Karpas-422 (cell line): ENCODE results near the gene SPDYE18. TPM values are rescaled to one million over a fixed set of nuclear protein-coding genes. Genes with fewer than 3 reads are reported as not detected.
"Not testable (repeated sequence)": the region's sequence is repeated elsewhere in the genome, so short reads cannot be mapped to it uniquely, and the experiment has no call there.

Experiments used
- DNase-seq: peaks from one replicate; pipeline ENCODE4 v3.0.0-alpha.2; 2015
- H2AFZ ChIP-seq: fragments of 200-600 bp; sonication (generic); 2 replicates; pipeline ENCODE4 v1.6.1; 2014; ENCODE audit warnings: antibody characterized with exemption, low read length, mixed read lengths
- H3K27ac ChIP-seq: fragments of 200-600 bp; sonication (generic); 2 replicates; pipeline ENCODE4 v1.5.1; 2014; ENCODE audit warnings: mild to moderate bottlenecking, low read length, moderate library complexity
- H3K27me3 ChIP-seq: fragments of 200-600 bp; sonication (generic); 2 replicates; pipeline ENCODE4 v1.6.1; 2014; ENCODE audit warnings: low read length, mixed read lengths
- H3K36me3 ChIP-seq: fragments of 200-600 bp; sonication (generic); 2 replicates; pipeline ENCODE4 v1.6.1; 2014; ENCODE audit warnings: low read length, mixed read lengths; ENCODE audit not compliant: insufficient read depth
- H3K4me1 ChIP-seq: fragments of 200-600 bp; sonication (generic); 2 replicates; pipeline ENCODE4 v1.6.1; 2014; ENCODE audit warnings: mild to moderate bottlenecking, low read length, mixed read lengths
- H3K4me2 ChIP-seq: fragments of 200-600 bp; sonication (generic); 2 replicates; pipeline ENCODE4 v1.6.1; 2014; ENCODE audit warnings: low read length, low read depth, mild to moderate bottlenecking; ENCODE audit not compliant: poor library complexity, severe bottlenecking
- H3K4me3 ChIP-seq: fragments of 200-600 bp; sonication (generic); 2 replicates; pipeline ENCODE4 v1.5.1; 2014; ENCODE audit warnings: mild to moderate bottlenecking, antibody characterized with exemption, low read length, mixed read lengths
- H3K79me2 ChIP-seq: fragments of 200-600 bp; sonication (generic); 2 replicates; pipeline ENCODE4 v1.6.1; 2014; ENCODE audit warnings: mild to moderate bottlenecking, low read length, mixed read lengths
- H3K9ac ChIP-seq: fragments of 200-600 bp; sonication (generic); 2 replicates; pipeline ENCODE4 v1.6.0; 2014; ENCODE audit warnings: low read length
- H3K9me2 ChIP-seq: fragments of 200-600 bp; sonication (generic), shearing (Covaris generic); replicated peaks from 2 replicates; pipeline ENCODE4 v1.6.0; 2014; ENCODE audit warnings: mild to moderate bottlenecking, low read length, moderate library complexity; ENCODE audit not compliant: insufficient read depth
- H3K9me3 ChIP-seq: fragments of 300-700, 200-600 bp; sonication (generic); 2 replicates; pipeline ENCODE4 v1.6.1; 2014; ENCODE audit warnings: low read length, mixed read lengths
- H4K20me1 ChIP-seq: fragments of 200-600 bp; sonication (generic); 2 replicates; pipeline ENCODE4 v1.6.1; 2014; ENCODE audit warnings: mild to moderate bottlenecking, antibody characterized with exemption, low read length, low read depth; ENCODE audit not compliant: insufficient read depth
- total RNA-seq: library from RNA; depleted of rRNA; stranded (reverse); fragments of >200 nt; shearing (Covaris generic); gene quantifications from 2 replicates; pipeline ENCODE4 v1.2.3, GENCODE V29; 2014; ENCODE audit warnings: low replicate concordance

The SPDYE18 gene
- total RNA-seq, 1 experiment from 2014 or later = not detected

DNA sequence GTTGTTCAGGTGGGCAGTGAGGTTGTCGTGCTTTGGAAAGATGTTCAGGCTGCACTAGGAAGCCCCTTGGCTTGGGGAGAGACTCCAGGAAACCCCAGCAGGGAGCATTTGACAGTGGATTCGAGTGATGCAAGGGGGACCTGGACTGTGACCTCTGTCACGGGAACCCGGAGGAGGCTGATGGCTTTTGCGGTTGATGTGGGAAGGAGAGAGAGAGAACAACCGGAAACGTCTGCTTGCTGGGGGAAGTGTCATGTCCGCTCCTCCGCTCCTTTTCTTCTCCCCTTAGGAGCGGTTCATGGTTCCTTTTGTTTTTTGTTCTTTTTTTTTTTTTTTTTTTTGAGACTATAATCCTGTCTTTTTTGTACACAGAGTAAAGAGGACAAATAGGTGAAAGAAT lies 36.0 kb downstream of the SPDYE18 start:
- H3K27me3 ChIP-seq, H3K9me2 ChIP-seq, H3K36me3 ChIP-seq, H3K9me3 ChIP-seq, H4K20me1 ChIP-seq, H3K4me2 ChIP-seq, H2AFZ ChIP-seq, H3K4me1 ChIP-seq, DNase-seq, H3K79me2 ChIP-seq, H3K4me3 ChIP-seq, H3K27ac ChIP-seq, H3K9ac ChIP-seq: not testable (repeated sequence)

DNA sequence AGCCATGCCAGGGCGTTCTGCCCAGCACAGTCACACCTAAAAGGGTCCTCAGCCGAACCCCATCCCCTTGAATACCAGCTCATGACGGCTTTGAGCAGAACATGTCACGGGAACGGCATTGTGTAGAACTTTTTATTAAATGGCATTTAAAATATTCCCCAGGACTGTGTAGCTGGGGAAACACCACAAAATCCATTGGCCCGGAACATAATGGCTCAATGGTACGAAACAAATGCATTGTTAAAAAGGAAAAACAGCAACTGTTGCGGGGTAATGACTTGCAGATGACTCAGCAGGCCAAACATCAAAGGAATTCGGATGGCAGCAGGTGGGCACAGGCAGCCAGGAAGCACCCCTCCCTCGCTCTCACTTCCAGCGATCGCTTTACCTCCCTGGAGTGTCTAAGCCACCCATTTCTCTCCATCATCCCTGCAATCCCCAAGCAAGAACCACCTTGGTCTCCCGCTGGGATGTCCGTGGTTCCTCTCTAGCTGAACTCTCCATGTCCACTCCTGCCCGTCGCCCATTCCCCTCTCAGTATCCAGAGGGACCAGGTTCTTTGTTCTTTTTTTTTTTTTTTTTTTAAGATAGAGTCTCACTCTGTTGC lies 52.2 kb downstream of the SPDYE18 start:
- not testable (repeated sequence) for H3K4me3 ChIP-seq, H3K4me2 ChIP-seq, H3K36me3 ChIP-seq, H4K20me1 ChIP-seq, H3K9me3 ChIP-seq, H3K9me2 ChIP-seq, H3K27ac ChIP-seq, H2AFZ ChIP-seq, DNase-seq, H3K4me1 ChIP-seq, H3K79me2 ChIP-seq, H3K27me3 ChIP-seq, H3K9ac ChIP-seq

DNA sequence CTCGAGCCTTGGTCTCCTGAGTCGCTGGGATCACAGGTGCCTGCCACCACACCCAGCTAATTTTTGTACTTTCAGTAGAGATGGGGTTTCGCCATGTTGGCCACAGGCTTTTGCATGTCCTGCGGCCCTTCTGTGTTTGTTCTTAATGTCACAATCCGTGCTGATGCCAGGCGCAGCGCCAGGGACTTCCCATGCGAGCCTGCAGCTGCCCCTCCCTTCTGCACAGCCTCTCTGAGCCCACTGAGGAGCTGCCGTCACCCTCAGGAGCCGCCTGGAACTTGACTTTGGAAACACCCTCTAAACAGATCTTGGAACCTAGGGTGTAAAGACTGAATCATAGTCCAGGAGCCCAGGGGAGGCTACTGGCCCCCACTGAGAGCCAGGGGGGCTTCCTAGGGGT lies 54.4 kb downstream of the SPDYE18 start:
- H3K9me2 ChIP-seq, H3K4me3 ChIP-seq, H3K27me3 ChIP-seq, H3K36me3 ChIP-seq, H3K79me2 ChIP-seq, H3K9ac ChIP-seq, DNase-seq, H3K9me3 ChIP-seq, H3K27ac ChIP-seq, H3K4me1 ChIP-seq, H4K20me1 ChIP-seq, H2AFZ ChIP-seq, H3K4me2 ChIP-seq: not testable (repeated sequence)

DNA sequence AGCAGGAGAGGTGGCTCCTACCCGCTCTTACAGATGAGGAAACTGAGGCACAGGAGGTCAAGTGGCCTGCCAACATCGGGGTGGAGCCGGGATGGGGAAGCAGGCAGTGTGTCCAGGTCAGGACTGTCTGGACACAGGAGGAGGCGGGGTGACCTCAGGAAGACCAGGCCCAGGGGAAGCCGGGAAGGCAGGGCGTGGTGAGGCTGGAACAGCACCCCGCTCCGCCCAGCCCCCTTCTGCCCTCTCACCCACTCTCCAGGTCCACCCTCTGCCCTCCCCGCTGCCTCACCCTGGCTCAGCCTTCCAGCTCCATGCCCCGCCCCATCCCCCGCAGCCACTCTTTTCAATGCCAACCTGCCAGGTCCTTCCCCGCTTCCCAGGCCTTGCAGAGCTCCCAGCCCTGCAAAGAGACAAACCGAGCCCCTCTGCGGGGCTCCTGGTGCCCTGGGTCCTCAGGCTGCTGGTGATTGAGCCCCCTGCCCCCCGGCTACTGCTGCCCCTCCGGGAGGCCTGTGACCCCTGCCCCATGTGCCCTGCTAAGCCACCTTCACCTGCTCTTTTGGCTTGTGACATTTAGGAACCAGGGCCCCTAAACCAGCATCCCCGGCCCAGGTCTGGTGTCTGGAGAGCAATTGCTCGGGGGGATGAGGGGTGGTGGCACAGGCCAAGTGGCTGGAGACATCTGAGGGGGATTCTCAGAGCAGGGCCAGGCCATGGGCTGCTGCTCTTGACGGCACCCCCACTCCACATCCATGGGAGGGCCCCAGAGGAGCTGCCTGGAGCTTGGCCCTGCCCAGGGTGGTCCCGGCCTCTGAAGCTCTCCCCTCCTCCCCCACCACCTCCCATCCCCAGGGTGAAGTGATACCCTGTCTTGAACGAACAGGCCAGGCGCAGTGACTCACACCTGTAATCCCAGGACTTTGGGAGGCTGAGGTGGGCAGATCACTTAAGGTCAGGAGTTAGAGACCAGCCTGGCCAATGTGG lies 55.9 kb downstream of the SPDYE18 start:
- not testable (repeated sequence) for H4K20me1 ChIP-seq, H3K9me3 ChIP-seq, H3K9me2 ChIP-seq, H2AFZ ChIP-seq, H3K36me3 ChIP-seq, H3K4me2 ChIP-seq, H3K4me3 ChIP-seq, H3K27me3 ChIP-seq, H3K4me1 ChIP-seq, H3K79me2 ChIP-seq, H3K27ac ChIP-seq, DNase-seq, H3K9ac ChIP-seq

DNA sequence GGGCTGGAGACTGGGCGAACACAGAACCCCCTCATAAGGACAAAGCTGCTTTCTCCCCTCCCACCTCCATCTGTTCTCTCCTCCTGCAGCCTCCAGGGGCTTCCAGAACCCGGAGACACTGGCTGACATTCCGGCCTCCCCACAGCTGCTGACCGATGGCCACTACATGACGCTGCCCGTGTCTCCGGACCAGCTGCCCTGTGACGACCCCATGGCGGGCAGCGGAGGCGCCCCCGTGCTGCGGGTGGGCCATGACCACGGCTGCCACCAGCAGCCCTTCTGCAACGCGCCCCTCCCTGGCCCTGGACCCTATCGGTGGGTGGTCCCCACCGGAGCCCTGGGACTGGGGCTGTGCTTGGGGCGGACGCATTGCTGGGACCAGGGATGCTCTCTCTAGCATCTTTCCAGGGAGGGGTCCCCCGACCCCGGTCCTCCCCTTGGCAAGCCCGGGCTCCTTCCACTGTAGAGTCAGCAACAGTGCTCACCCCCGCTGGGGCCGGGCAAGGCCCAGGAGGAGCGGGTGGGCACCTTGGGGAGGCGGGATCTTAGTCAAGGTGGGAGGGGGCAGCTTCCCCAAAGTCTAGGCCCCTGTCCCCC lies 56.8 kb downstream of the SPDYE18 start:
- H3K36me3 ChIP-seq, DNase-seq, H4K20me1 ChIP-seq, H3K9ac ChIP-seq, H3K9me2 ChIP-seq, H3K9me3 ChIP-seq, H3K4me2 ChIP-seq, H3K4me3 ChIP-seq, H2AFZ ChIP-seq, H3K79me2 ChIP-seq, H3K27ac ChIP-seq, H3K4me1 ChIP-seq, H3K27me3 ChIP-seq: not testable (repeated sequence)

DNA sequence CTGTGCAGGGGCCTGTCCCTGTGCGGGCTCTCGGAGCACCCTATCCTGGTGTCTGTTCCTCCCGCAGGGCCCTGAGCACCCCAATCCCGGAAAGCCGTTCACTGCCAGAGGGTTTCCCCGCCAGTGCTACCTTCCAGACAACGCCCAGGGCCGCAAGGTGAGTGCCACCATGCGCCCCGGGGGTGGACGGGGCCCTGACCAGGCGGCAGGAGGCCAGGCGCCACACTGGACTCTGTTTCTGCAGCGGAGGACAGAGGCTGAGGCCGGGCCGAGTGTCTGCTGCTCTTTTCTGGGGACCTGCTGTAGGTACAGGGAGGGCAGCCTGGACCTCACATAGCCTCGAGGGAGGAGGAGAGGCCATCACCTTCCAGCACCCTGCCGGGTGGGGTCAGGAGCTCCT lies 58.2 kb downstream of the SPDYE18 start:
- not testable (repeated sequence) for H3K4me3 ChIP-seq, H3K9me2 ChIP-seq, H2AFZ ChIP-seq, H3K9ac ChIP-seq, H3K79me2 ChIP-seq, H3K4me1 ChIP-seq, H3K27me3 ChIP-seq, H3K27ac ChIP-seq, H3K36me3 ChIP-seq, DNase-seq, H4K20me1 ChIP-seq, H3K9me3 ChIP-seq, H3K4me2 ChIP-seq

DNA sequence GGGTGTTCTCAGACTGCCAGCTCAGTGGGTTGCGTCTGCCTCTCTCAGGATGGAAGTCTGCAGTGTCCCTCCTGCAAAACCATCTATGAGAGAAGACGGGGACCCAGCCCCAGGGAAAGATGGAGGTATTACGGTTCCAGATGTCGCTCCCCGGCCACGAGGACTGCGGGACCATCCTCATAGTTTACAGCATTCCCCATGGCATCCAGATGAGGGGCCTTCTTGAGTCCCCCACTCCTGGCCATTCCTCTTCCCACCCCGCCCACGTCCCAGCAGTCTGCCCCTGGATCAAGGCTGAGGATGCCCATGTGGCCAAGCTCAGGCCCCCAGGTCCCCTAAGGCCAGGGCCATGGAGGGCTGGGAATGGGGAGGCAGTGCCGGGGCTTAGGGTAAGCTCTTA lies 59.1 kb downstream of the SPDYE18 start:
- H4K20me1 ChIP-seq, H3K9me2 ChIP-seq, H3K9ac ChIP-seq, H3K36me3 ChIP-seq, H3K79me2 ChIP-seq, H3K4me2 ChIP-seq, H3K4me1 ChIP-seq, DNase-seq, H3K27ac ChIP-seq, H3K4me3 ChIP-seq, H3K27me3 ChIP-seq, H3K9me3 ChIP-seq, H2AFZ ChIP-seq: not testable (repeated sequence)

DNA sequence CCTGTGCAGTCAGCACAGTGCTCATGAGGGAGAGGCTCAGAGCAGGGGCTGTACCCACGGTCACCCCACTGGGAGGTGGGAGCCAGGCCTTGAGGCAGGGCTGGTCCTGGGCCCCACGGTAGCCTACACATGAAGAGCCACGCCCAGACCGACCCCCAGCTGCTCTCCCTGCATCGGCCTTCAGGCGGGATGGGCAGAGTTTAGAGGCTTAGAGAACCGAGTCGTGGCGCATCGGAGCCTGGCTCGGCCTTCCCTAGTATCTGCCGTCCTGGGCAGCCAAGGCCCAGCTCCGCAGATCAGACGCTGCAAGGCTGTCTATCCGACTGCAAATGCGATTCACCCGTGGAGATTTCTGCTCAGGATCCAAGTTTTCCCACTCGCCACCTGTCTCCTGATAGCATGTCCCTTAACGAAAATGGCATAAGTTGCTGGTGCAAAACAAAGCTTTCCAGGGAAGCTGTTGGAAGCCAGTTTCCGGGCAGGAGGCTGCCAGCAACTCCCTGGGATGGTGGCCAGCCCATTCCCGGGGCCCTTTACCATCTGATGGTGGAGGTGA lies 59.6 kb downstream of the SPDYE18 start:
- H3K79me2 ChIP-seq, H3K27me3 ChIP-seq, H3K4me1 ChIP-seq, H3K4me3 ChIP-seq, H3K9ac ChIP-seq, H3K9me2 ChIP-seq, H3K27ac ChIP-seq, H2AFZ ChIP-seq, H3K9me3 ChIP-seq, H3K4me2 ChIP-seq, DNase-seq, H4K20me1 ChIP-seq, H3K36me3 ChIP-seq: not testable (repeated sequence)
